Activated T-cell treated with anti-CD3 and anti-CD28 coated beads, Interleukin-2, amount 50 U/mL, for 24 hours (primary cell): Measurements from ENCODE around the gene GPR150.

Source experiments
- DNase-seq: peaks from one replicate; pipeline ENCODE4 v3.0.0-alpha.2; 2020
- H3K27ac Mint-ChIP-seq: 2 replicates; pipeline ENCODE4 v1.8.0; 2020; ENCODE audit warnings: mild to moderate bottlenecking, mixed read lengths
- H3K27me3 Mint-ChIP-seq: 2 replicates; pipeline ENCODE4 v1.8.0; 2020; ENCODE audit warnings: mixed read lengths
- H3K36me3 Mint-ChIP-seq: 2 replicates; pipeline ENCODE4 v1.8.0; 2020; ENCODE audit warnings: low read depth, mixed read lengths
- H3K4me1 Mint-ChIP-seq: 2 replicates; pipeline ENCODE4 v1.8.0; 2020; ENCODE audit warnings: low read depth, mixed read lengths
- H3K4me3 Mint-ChIP-seq: 2 replicates; pipeline ENCODE4 v1.8.0; 2020; ENCODE audit warnings: mild to moderate bottlenecking, moderate library complexity, mixed read lengths
- H3K9me3 Mint-ChIP-seq: 2 replicates; pipeline ENCODE4 v1.8.0; 2020; ENCODE audit warnings: mixed read lengths

The GPR150 gene

GRCh38 chr5:95615164-95615467 lies 4.8 kb upstream of the GPR150 start:
- no peak for DNase-seq
- peak overlapping the region; percentile 13 for H3K27ac Mint-ChIP-seq
- H3K9me3 Mint-ChIP-seq: peaks cover 13% of the 10 kb centered on the region
- no peaks in the 10 kb centered on the region for H3K27me3 Mint-ChIP-seq
- no peak overlapping the region for H3K4me3 Mint-ChIP-seq
- H3K4me1 Mint-ChIP-seq: peaks cover 42% of the 10 kb centered on the region
- H3K36me3 Mint-ChIP-seq: peaks cover 23% of the 10 kb centered on the region

DNA sequence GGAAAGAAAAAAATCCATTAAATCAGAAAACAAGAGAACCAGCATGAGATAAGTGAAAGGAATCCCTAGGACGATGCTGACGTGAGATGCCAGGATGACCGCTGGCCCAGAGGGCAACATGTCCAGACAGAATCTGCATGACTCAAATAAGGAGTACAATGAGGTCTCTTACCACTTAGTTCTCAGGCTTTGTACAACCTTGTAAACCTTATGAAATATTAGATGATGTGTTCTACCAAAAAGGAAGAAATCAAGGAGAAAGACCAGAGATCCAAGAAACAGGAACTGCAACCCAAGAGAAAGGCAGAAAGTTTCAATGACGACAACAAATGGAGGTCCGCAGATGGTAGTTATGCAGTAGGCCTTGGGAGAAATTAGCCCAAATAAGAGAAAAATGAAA lies 2.8 kb upstream of the GPR150 start:
- peaks cover 51% of the 10 kb centered on the region for H3K4me1 Mint-ChIP-seq
- no peak overlapping the region for H3K4me3 Mint-ChIP-seq
- H3K9me3 Mint-ChIP-seq: peaks cover 13% of the 10 kb centered on the region
- DNase-seq: no peak
- no peak overlapping the region for H3K27ac Mint-ChIP-seq
- H3K27me3 Mint-ChIP-seq: no peaks in the 10 kb centered on the region
- H3K36me3 Mint-ChIP-seq: peaks cover 25% of the 10 kb centered on the region

DNA sequence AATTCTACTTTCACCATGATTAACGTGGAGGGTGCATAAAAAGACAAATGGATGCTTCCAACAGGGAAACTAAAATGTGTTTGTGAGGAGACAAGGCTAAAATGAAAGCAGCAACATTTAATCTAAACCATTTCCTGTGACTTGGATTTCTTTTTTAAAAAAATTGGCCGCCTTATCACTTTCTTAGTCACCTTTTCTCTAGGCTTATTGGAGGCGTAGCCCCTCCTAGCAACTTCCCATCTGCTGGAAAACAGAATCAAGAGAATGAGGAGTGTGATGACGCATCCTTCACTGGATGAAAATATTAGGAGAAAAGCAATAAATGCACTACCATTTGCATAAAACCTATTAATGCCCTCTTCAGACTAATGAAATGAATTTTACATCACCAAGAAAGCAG lies 791 bp upstream of the GPR150 start:
- Mint-ChIP-seq H3K27me3 (no peaks in the 10 kb centered on the region), H3K4me3 (peak overlapping the region; percentile 84), H3K4me1 (peaks cover 54% of the 10 kb centered on the region), H3K36me3 (peaks cover 10% of the 10 kb centered on the region), H3K27ac (peak overlapping the region; percentile 88), H3K9me3 (no peaks in the 10 kb centered on the region)
- DNase-seq: no peak

GRCh38 chr5:95619514-95620029 lies 315 bp upstream of the GPR150 start:
- Mint-ChIP-seq H3K27ac (peak overlapping the region; percentile 88), H3K4me1 (peaks cover 53% of the 10 kb centered on the region), H3K9me3 (no peaks in the 10 kb centered on the region), H3K4me3 (peak overlapping the region; percentile 84), H3K27me3 (no peaks in the 10 kb centered on the region), H3K36me3 (peaks cover 10% of the 10 kb centered on the region)
- no peak for DNase-seq

DNA sequence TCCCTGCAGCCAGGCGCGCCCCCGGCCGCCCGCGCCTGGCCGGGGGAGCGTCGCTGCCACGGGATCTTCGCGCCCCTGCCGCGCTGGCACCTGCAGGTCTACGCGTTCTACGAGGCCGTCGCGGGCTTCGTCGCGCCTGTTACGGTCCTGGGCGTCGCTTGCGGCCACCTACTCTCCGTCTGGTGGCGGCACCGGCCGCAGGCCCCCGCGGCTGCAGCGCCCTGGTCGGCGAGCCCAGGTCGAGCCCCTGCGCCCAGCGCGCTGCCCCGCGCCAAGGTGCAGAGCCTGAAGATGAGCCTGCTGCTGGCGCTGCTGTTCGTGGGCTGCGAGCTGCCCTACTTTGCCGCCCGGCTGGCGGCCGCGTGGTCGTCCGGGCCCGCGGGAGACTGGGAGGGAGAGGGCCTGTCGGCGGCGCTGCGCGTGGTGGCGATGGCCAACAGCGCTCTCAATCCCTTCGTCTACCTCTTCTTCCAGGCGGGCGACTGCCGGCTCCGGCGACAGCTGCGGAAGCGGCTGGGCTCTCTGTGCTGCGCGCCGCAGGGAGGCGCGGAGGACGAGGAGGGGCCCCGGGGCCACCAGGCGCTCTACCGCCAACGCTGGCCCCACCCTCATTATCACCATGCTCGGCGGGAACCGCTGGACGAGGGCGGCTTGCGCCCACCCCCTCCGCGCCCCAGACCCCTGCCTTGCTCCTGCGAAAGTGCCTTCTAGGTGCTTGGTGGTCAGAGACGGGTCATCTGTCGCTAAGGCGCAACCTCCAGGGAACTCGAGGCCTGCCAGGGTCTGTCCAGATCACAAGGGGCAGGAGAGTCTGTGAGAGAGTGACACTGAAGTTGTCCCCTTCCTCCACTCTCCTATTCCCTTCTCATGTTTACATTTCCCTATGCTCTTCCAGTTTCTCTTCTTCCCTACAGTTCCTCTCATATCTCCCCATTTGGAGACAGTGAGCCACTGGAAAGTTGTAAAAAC lies 1.3 kb downstream of the GPR150 start:
- no peaks in the 10 kb centered on the region for H3K9me3 Mint-ChIP-seq
- H3K27me3 Mint-ChIP-seq: no peaks in the 10 kb centered on the region
- peaks cover 44% of the 10 kb centered on the region for H3K4me1 Mint-ChIP-seq
- H3K4me3 Mint-ChIP-seq: peak overlapping the region; percentile 63
- DNase-seq: peak; percentile 80
- peak overlapping the region; percentile 88 for H3K27ac Mint-ChIP-seq
- peaks cover 6% of the 10 kb centered on the region for H3K36me3 Mint-ChIP-seq

- H3K36me3 Mint-ChIP-seq: peaks cover 6% of the 10 kb centered on the region
- H3K27ac Mint-ChIP-seq: peak overlapping the region; percentile 88
Measured at GRCh38 chr5:95621839-95622629, 2.1 kb downstream of the GPR150 start.

DNA sequence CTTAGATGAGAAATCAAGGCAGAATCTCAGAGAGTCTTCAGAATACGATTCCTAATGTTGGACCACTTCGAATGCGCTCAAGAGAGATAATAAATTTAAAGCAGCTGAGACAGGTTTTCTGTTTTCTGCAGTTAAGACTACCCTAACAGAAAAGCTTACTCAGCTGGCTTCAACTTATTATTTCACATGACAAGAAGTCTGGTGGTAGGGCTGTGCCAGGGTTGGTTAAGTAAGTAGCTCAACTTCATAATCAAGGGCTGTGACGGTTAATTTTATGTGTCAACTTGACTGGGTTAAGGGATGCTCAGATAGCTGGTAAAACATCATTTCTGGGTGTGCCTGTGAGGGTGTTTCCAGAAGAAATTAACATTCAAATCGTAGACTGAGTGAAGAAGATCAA lies 3.8 kb downstream of the GPR150 start:
- Mint-ChIP-seq H3K36me3 (peaks cover 6% of the 10 kb centered on the region), H3K27me3 (no peaks in the 10 kb centered on the region), H3K27ac (no peak overlapping the region), H3K4me3 (no peak overlapping the region), H3K9me3 (no peaks in the 10 kb centered on the region), H3K4me1 (peaks cover 32% of the 10 kb centered on the region)
- no peak for DNase-seq

More at GRCh38 chr5:95621839-95622629, 2.1 kb downstream of the GPR150 start:
- no peaks in the 10 kb centered on the region for H3K9me3 Mint-ChIP-seq
- peaks cover 41% of the 10 kb centered on the region for H3K4me1 Mint-ChIP-seq
- no peak for DNase-seq
- H3K4me3 Mint-ChIP-seq: peak overlapping the region; percentile 63
- no peaks in the 10 kb centered on the region for H3K27me3 Mint-ChIP-seq

GRCh38 chr5:95624368-95624767 lies 4.5 kb downstream of the GPR150 start:
- Mint-ChIP-seq H3K27me3 (no peaks in the 10 kb centered on the region), H3K27ac (no peak overlapping the region), H3K4me3 (no peak overlapping the region), H3K9me3 (no peaks in the 10 kb centered on the region), H3K4me1 (peaks cover 26% of the 10 kb centered on the region), H3K36me3 (peaks cover 6% of the 10 kb centered on the region)
- no peak for DNase-seq

GRCh38 chr5:95626701-95627100 lies 6.8 kb downstream of the GPR150 start:
- peaks cover 24% of the 10 kb centered on the region for H3K4me1 Mint-ChIP-seq
- H3K4me3 Mint-ChIP-seq: no peak overlapping the region
- no peaks in the 10 kb centered on the region for H3K27me3 Mint-ChIP-seq
- DNase-seq: no peak
- H3K27ac Mint-ChIP-seq: no peak overlapping the region
- peaks cover under 1% of the 10 kb centered on the region for H3K36me3 Mint-ChIP-seq
- H3K9me3 Mint-ChIP-seq: no peaks in the 10 kb centered on the region

GRCh38 chr5:95627971-95628810 lies 8.3 kb downstream of the GPR150 start:
- DNase-seq: no peak
- peaks cover 5% of the 10 kb centered on the region for H3K9me3 Mint-ChIP-seq
- H3K27ac Mint-ChIP-seq: no peak overlapping the region
- H3K4me1 Mint-ChIP-seq: peaks cover 22% of the 10 kb centered on the region
- H3K36me3 Mint-ChIP-seq: peaks cover 1% of the 10 kb centered on the region
- H3K4me3 Mint-ChIP-seq: no peak overlapping the region
- H3K27me3 Mint-ChIP-seq: no peaks in the 10 kb centered on the region

DNA sequence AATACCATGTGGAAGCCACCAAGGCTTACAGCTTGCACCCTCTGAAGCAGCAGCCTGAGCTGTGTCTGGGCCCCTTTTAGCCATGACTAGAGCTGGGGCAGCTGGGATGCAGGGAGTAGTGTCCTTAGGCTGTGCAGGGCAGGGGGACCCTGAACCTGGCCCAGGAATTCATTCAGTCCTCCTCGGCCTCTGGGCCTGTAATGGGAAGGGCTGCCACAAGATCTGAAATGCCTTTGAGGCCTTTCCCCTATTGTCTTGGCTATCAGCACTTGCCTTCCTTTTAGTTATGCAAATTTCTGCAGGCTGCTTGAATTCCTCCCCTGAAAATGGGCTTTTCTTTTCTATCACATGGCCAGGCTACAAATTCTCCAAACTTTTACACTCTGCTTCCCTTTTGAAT lies 9.0 kb downstream of the GPR150 start:
- H3K27ac Mint-ChIP-seq: no peak overlapping the region
- no peak for DNase-seq
- H3K27me3 Mint-ChIP-seq: no peaks in the 10 kb centered on the region
- H3K36me3 Mint-ChIP-seq: peaks cover 1% of the 10 kb centered on the region
- no peak overlapping the region for H3K4me3 Mint-ChIP-seq
- H3K4me1 Mint-ChIP-seq: peaks cover 21% of the 10 kb centered on the region
- H3K9me3 Mint-ChIP-seq: peaks cover 5% of the 10 kb centered on the region

GRCh38 chr5:95630394-95630917 lies 10.6 kb downstream of the GPR150 start:
- no peak for DNase-seq
- Mint-ChIP-seq H3K27ac (no peak overlapping the region), H3K4me3 (no peak overlapping the region), H3K9me3 (peaks cover 5% of the 10 kb centered on the region), H3K4me1 (peaks cover 21% of the 10 kb centered on the region), H3K27me3 (no peaks in the 10 kb centered on the region), H3K36me3 (peaks cover 1% of the 10 kb centered on the region)

DNA sequence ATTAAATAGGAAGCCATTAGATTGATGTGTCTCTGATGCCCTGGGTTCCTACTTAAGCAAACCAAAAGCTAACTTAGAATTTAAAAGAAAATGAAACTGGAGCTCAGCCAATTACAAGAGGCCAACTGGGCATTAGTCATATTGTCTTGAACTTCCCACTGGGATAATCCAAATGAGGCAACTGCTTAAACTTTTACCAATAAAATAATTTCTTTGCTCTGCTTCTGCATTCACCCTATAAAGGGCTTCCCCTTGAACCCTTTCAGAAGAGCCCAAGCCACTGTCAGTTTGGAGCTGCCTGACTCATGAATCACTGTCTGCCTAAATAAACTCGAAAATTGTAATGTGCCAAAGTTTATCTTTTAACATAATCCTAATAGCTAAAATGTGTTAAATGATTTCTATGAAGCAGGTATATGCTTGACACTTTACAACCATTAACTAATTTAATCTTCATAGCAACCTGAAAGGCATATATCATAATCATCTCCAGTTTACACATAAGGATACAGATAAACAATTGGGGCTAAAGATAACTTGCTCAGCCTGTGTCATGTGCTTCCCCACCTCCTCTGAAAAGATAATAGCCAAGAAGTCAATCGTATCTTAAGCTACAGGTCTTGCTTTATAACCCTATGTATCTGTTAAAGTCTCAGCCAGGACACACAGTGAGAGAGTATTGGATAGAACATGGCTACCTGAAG lies 11.5 kb downstream of the GPR150 start:
- peaks cover 21% of the 10 kb centered on the region for H3K4me1 Mint-ChIP-seq
- peaks cover 5% of the 10 kb centered on the region for H3K9me3 Mint-ChIP-seq
- H3K27ac Mint-ChIP-seq: peak overlapping the region; percentile 99
- H3K36me3 Mint-ChIP-seq: peaks cover 1% of the 10 kb centered on the region
- peak overlapping the region; percentile 24 for H3K4me3 Mint-ChIP-seq
- DNase-seq: no peak
- peaks cover 2% of the 10 kb centered on the region for H3K27me3 Mint-ChIP-seq
